ENCODE results near the gene P2RY6. TPM values are rescaled to one million over a fixed set of nuclear protein-coding genes. Genes with fewer than 3 reads are reported as not detected.

The P2RY6 gene
- total RNA-seq, 1 experiment from 2014 or later: not detected

GRCh38 chr11:73246303-73246702 lies 25.8 kb upstream of the P2RY6 start:
- Histone ChIP-seq H2BK12ac (ENCODE audit: insufficient read length, low read depth, low read length) (no peak overlapping the region), H4K91ac (ENCODE audit: insufficient read length, low read depth, low read length) (no peak overlapping the region)

More at GRCh38 chr11:73246303-73246702, 25.8 kb upstream of the P2RY6 start:
- TF ChIP-seq CTCF (conservative IDR thresholded peaks at IDR 0.05): no peak
- Mint-ChIP-seq H3K9me3 (no peaks in the 10 kb centered on the region; a peak in 1 of 5 replicates), H3K27ac (no peak overlapping the region), H3K36me3 (ENCODE audit: insufficient read depth in 1 of 3, low read depth in 3 of 3) (no peaks in the 10 kb centered on the region; a peak in 1 of 7 replicates), H3K4me3 (no peak overlapping the region), H3K4me1 (peaks cover 29 to 30% of the 10 kb centered on the region in 2 experiments), H3K27me3 (ENCODE audit: low read depth) (peaks cover 4% of the 10 kb centered on the region; the same call in 1 of the 2 replicates)
- no peak overlapping the region for H3K14ac ChIP-seq (ENCODE audit: insufficient read depth, low read length)
- no peaks in the 10 kb centered on the region for H3K79me1 ChIP-seq (ENCODE audit: insufficient read depth, low read depth, low read length, poor library complexity, severe bottlenecking)
- H2BK120ac ChIP-seq (ENCODE audit: low read depth, low read length, poor library complexity, severe bottlenecking): no peak overlapping the region
- peaks cover 4% of the 10 kb centered on the region; the same call in 1 of the 2 replicates for H3K4me1 ChIP-seq (ENCODE audit: insufficient read depth, low read length)
- peak; percentile 0 for DNase-seq
- no CpG with 5 or more reads among the region's 2 CpGs for WGBS (ENCODE audit: extremely low coverage, insufficient read length, low lambda C conversion rate)
- no peak overlapping the region for H3K27ac ChIP-seq (ENCODE audit: insufficient read length, low read depth, low read length)
- no peaks in the 10 kb centered on the region for H3K9me3 ChIP-seq (ENCODE audit: control insufficient read depth, low read depth, low read length)
- no peak overlapping the region for H2AFZ ChIP-seq (ENCODE audit: low read length)
- no peak overlapping the region for H3K56ac ChIP-seq (ENCODE audit: insufficient read length, low read depth, low read length)
- no peaks in the 10 kb centered on the region for H4K20me1 ChIP-seq (ENCODE audit: control insufficient read depth, insufficient read depth, insufficient read length)
- no peak overlapping the region for H4K8ac ChIP-seq (replicated peaks; ENCODE audit: insufficient read length, low read depth, low read length)
- no peak overlapping the region for H2BK5ac ChIP-seq (ENCODE audit: insufficient read length, low read length)
- H3T11ph ChIP-seq (ENCODE audit: low read length): no peak overlapping the region
- H3K27me3 ChIP-seq (ENCODE audit: insufficient read depth, low read length): no peaks in the 10 kb centered on the region
- H2AK5ac ChIP-seq (ENCODE audit: insufficient read length, low read length): no peak overlapping the region
- no peak overlapping the region for H3K4me2 ChIP-seq (ENCODE audit: insufficient read depth, insufficient read length, low read length)
- no peak overlapping the region for H2BK15ac ChIP-seq (ENCODE audit: low read depth, low read length)
- H3K9ac ChIP-seq (ENCODE audit: extremely low read depth, insufficient read length, low read length): no peak overlapping the region
- no peak overlapping the region for H3K18ac ChIP-seq (ENCODE audit: insufficient read length, low read depth, low read length)
- H3K23ac ChIP-seq (ENCODE audit: insufficient read length, low read depth, low read length): no peak overlapping the region
- H3K23me2 ChIP-seq (ENCODE audit: insufficient read length, low read depth, low read length, poor library complexity, severe bottlenecking): no peaks in the 10 kb centered on the region
- no peak overlapping the region for H2BK20ac ChIP-seq (ENCODE audit: low read depth, low read length, poor library complexity, severe bottlenecking)
- no peaks in the 10 kb centered on the region for H3K79me2 ChIP-seq (ENCODE audit: insufficient read depth, low read length)
- no peak overlapping the region for H4K5ac ChIP-seq (ENCODE audit: insufficient read length, low read depth, low read length)
- no peak overlapping the region for H3K4ac ChIP-seq (ENCODE audit: low read depth, low read length)

All from H9 (cell line).